ENCODE results near the gene SLC28A2. TPM values are rescaled to one million over a fixed set of nuclear protein-coding genes. Genes with fewer than 3 reads are reported as not detected.
"Not testable (repeated sequence)": the region's sequence is repeated elsewhere in the genome, so short reads cannot be mapped to it uniquely, and the experiment has no call there.

Gene SLC28A2, protein sequence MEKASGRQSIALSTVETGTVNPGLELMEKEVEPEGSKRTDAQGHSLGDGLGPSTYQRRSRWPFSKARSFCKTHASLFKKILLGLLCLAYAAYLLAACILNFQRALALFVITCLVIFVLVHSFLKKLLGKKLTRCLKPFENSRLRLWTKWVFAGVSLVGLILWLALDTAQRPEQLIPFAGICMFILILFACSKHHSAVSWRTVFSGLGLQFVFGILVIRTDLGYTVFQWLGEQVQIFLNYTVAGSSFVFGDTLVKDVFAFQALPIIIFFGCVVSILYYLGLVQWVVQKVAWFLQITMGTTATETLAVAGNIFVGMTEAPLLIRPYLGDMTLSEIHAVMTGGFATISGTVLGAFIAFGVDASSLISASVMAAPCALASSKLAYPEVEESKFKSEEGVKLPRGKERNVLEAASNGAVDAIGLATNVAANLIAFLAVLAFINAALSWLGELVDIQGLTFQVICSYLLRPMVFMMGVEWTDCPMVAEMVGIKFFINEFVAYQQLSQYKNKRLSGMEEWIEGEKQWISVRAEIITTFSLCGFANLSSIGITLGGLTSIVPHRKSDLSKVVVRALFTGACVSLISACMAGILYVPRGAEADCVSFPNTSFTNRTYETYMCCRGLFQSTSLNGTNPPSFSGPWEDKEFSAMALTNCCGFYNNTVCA
- not detected for total RNA-seq
- long read RNA-seq, donor 1: 0 reads
- long read RNA-seq, donor 2: 0 reads

DNA sequence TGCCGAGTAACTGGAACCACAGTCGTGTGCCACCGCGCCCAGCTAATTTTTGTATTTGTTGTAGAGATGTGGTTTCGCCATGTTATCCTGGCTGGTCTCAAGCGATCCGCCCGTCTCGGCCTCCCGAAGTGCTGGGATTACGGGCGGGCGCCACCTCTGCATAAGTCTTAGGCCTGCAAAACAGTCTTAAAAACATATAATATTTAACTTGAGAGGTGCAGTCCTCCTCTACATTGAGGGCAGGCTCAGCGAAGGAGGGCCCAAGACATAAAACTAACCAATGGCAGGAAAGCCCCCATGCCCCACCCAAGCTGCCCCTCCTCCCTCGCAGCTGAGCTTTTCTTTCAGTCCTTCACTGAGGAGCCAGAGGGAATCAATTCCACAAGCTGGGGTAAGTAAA lies at the start of gene SLC28A2:
SLC28A2 (plus strand) TSS at position 347 of the 400 bp plus-strand sequence. CDS start 982 bp downstream, outside the sequence.
- intact Hi-C loops (cut with DNase I): no loop called here

GRCh38 chr15:45203182-45203581 lies 48.9 kb upstream of the SLC28A2 start:
- no peak for DNase-seq (ENCODE audit: low spot score)
- intact Hi-C loops (cut with DNase I): no loop called here

More for the DNA sequence above, at the start of gene SLC28A2:
- no peak for DNase-seq (ENCODE audit: low spot score)

DNA sequence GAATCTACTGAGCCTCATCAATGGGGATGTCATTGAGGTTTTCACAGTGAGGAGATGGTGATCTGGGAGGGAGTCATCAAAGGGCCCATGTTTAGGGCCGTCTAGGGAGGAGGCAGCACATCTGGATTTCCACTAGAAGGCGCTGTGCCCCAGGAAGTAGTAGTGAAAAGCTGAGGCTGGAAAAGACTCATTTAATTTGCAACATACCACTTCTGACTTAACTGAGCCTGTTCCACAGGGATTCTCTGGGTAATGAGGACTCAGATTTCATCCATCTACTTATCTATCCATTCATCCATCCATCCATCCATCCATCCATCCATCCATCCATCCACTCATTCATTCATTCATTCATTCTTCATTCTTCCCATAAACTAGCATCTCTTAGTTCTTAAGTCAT lies 46.8 kb upstream of the SLC28A2 start:
- DNase-seq (ENCODE audit: low spot score): no peak

GRCh38 chr15:45212493-45212892 lies 39.5 kb upstream of the SLC28A2 start:
- intact Hi-C loops (cut with DNase I): no loop called here
- DNase-seq (ENCODE audit: low spot score): no peak

More for the DNA sequence above, 46.8 kb upstream of the SLC28A2 start:
- intact Hi-C loops (cut with DNase I): no loop called here

DNA sequence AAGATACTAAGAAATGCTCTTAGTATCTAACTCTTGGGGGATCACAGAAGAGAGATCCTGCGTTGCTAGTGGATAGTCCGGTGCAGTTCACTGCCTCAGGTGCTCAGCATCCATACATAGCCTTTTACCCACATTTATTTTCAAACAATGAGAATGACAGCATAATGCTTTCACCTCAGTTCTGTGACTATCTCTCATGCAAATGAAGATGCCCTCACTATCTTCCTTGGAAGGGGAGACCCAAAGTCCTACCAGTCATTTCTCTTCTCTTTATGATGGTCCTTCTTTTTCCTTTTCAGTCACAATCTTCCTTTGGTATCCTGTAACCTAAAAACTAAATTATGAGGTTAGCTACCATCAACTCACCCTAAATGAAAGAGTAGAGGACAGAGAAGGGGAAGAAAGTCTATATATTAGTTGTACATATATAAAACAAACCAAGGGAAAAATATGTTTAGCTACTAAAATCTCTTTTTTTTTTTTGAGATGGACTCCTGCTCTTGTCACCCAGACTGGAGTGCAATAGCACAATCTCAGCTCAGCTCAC lies 30.9 kb upstream of the SLC28A2 start:
- intact Hi-C loops (cut with DNase I): no loop called here
- DNase-seq (ENCODE audit: low spot score): no peak

- intact Hi-C loops (cut with DNase I): loop anchor here in 1 of 2 donors (1.0 kb wide), 1 partner anchor 16 kb away; no protein-coding TSS in a partner anchor
- DNase-seq (ENCODE audit: low spot score): no peak
Observed at GRCh38 chr15:45221967-45222366, 30.1 kb upstream of the SLC28A2 start.

- intact Hi-C loops (cut with DNase I): no loop called here
- no peak for DNase-seq (ENCODE audit: low spot score)
Observed at GRCh38 chr15:45224621-45225217, 27.3 kb upstream of the SLC28A2 start.

GRCh38 chr15:45225506-45226273 lies 26.3 kb upstream of the SLC28A2 start:
- DNase-seq (ENCODE audit: low spot score): no peak
- intact Hi-C loops (cut with DNase I): no loop called here

- DNase-seq (ENCODE audit: low spot score): no peak
- intact Hi-C loops (cut with DNase I): no loop called here
Observed at GRCh38 chr15:45228931-45229330, 23.1 kb upstream of the SLC28A2 start.

DNA sequence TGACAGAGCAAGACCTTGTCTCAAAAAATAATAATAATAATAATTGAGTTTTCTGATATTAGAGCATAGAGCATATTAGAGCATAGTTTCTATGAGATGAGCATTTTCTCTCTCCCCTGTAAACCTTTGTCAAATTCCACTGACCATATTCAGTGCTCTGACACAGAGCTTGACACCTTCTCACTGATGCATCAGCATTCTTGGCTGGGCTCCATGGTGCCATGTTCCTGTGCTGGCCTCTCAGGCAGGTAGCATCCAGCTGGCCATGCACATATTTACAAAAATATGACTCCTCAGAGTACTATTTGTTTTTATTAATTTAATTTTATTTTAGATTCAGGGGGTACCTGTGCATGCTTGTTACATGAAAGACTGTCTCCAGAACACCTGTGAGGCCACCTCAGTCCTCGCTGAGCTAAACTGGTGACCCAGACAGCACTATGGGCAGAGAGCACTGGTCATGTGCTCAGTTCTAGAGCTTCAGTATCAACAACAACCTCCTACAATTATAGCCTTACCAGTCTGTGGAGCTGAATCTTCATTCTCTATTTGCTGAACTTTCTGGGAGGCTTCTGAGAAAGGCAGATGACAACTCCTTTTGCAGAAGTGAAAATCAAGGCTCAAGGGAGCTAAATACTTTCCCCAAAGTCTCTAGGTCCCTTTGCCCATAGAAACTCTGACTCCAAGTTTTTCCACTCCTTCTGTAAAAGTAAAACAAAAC lies 21.6 kb upstream of the SLC28A2 start:
- intact Hi-C loops (cut with DNase I): no loop called here

DNA sequence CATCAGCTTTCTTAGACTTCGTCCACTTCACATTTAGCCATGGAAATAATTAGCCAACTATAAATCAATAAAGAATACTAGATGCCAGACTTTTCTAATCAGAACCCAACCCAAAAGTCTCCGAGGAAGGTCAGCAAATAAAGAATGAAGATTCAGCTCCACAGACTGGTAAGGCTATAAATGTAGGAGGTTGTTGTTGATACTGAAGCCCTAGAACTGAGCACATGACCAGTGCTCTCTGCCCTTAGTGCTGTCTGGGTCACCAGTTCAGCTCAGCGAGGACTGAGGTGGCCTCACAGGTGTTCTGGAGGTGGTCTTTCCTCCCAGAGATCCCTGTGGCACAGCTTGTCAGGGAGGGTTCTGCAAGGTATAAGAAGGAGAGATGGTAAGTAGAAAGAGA lies 20.9 kb upstream of the SLC28A2 start:
- DNase-seq (ENCODE audit: low spot score): no peak
- intact Hi-C loops (cut with DNase I): no loop called here

More for the DNA sequence above, 21.6 kb upstream of the SLC28A2 start:
- no peak for DNase-seq (ENCODE audit: low spot score)

- no peak for DNase-seq (ENCODE audit: low spot score)
- intact Hi-C loops (cut with DNase I): no loop called here
Observed at GRCh38 chr15:45231864-45232562, 20.0 kb upstream of the SLC28A2 start.

GRCh38 chr15:45234562-45235235 lies 17.3 kb upstream of the SLC28A2 start:
- no peak for DNase-seq (ENCODE audit: low spot score)
- intact Hi-C loops (cut with DNase I): no loop called here

DNA sequence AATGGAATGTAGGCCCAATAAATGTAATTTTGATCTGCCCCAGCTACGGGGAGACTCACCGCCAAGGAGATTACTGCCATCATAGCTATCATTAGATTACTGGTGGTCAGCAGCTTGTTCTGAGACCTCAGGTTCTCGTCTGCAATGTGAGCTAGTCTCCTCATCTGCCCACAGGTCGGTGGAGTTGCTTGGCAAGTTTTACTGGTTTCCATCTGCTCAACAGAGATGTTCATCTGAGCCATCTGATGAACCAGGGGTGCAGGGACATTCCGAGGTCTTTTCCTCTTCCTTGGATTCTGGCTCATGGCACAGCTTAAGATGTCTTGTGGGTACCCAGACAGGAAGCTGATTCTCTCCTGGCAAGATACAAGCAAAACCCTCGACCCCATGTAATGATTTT lies 15.2 kb upstream of the SLC28A2 start:
- DNase-seq (ENCODE audit: low spot score); intact Hi-C loops (cut with DNase I): not testable (repeated sequence)

DNA sequence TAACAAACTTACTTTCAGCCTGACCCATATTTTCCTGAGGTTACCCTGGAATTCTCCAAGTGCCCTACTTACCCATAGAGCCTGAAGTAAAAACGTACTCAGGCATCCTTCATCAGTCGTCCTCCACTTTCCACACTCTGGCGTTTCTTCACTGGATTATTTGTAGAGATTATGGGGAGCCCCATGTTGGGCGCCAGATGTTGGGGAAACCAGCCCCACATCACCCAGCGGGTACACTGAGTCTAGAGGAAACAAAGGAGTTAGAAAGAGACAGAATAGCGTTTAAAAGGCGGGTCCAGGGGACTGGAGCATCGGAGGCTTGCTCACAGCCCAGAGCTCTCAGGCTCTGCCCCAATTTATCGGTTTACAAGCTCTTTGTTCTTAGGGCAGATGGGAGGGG lies 9.7 kb upstream of the SLC28A2 start:
- DNase-seq (ENCODE audit: low spot score): no peak
- intact Hi-C loops (cut with DNase I): no loop called here

DNA sequence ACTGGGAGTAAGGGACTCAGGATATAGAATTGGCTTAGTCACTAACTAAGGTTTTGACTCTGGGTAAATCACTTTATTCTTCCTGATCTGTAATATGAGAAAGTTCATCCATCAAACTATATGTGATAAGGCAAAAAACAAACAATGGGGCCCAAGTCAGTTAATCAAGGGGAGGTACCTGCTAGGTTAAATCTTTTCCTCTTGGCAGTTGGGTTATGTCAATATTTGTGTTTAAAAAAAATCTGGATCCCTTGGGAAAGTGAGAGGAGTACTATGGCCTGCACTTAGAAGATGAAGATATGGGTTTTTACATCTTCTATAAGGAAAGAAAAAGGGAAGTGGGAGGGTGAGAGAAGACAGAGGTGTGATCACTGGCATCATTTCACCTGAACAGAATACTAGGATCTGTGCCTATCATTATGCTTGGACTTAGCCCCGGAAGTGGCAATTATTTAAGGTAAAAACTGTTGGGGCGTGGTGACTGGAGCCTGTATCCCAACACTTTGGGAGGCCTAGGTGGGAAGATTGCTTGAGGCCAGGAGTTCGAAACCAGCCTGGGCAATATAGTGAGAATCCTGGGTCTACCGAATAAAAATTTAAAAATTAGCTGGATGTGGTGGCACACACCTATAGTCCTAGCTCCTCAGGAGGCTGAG lies 2.8 kb upstream of the SLC28A2 start:
- no peak for DNase-seq (ENCODE audit: low spot score)
- intact Hi-C loops (cut with DNase I): loop anchor here in 1 of 2 donors (1.0 kb wide), 1 partner anchor 13 kb away; no protein-coding TSS in a partner anchor

DNA sequence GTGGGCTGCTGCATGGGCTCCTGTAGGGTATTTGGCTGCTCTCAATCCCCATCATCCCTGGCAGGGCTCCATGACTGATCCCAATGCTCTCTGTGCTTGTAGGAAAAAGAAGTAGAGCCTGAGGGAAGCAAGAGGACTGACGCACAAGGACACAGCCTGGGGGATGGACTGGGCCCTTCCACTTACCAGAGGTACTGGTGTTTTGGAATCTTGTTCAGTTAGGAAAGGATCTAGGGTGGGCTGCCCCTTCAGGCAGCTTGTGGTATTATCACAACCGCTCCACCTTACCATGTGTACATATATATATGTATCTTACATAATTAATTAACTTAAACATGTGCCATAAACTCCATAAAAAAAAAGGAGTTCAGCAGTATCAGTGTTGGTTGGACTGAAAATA lies 1.3 kb downstream of the SLC28A2 start:
- no peak for DNase-seq (ENCODE audit: low spot score)
- intact Hi-C loops (cut with DNase I): no loop called here

All from posterior vena cava (tissue), 2 donors.